IMR-90 (cell line): ENCODE measurements around the gene RPH3AL. TPM values are rescaled to one million over a fixed set of nuclear protein-coding genes. Genes with fewer than 3 reads are reported as not detected.

Source experiments
- ATAC-seq: fragments of 200-7000 bp; cut with Tn5 transposase; 2 replicates; pipeline ENCODE4 v1.9.1; 2020; ENCODE audit warnings: low read depth, mild to moderate bottlenecking, moderate library complexity
- BruUV-seq: library from RNA; stranded (reverse); fragments of 400-500 nt; replicated peaks from 2 replicates; lab custom pipeline; 2021; lab: Mats Ljungman, UMichigan
- CTCF ChIA-PET: fragments of 300-600 bp; formaldehyde crosslinking; extraction: SDS; loops from one replicate; lab custom pipeline; 2021; ENCODE audit warnings: antibody characterized with exemption; lab: Yijun Ruan, JAX
- POLR2A ChIA-PET: fragments of 300-600 bp; sonication (Branson Sonifier 250); formaldehyde crosslinking; loops from one replicate; lab custom pipeline; 2022; ENCODE audit warnings: antibody characterized with exemption; ENCODE audit not compliant: unreplicated experiment; lab: Charles Lee
- DNase-seq: peaks from one replicate; pipeline ENCODE4 v3.0.0; 2013
- H2AFZ ChIP-seq: replicated peaks from 2 replicates; pipeline ENCODE3; 2013; ENCODE audit warnings: low read length, mild to moderate bottlenecking; ENCODE audit not compliant: poor library complexity
- H2AK5ac ChIP-seq: 2 replicates; pipeline ENCODE4 v1.6.1; 2013; ENCODE audit warnings: low read depth, low read length, inconsistent platforms
- H2AK9ac ChIP-seq: replicated peaks from 2 replicates; pipeline ENCODE3; 2013; ENCODE audit warnings: mild to moderate bottlenecking, low read depth, low read length, moderate library complexity; ENCODE audit not compliant: poor library complexity
- H2BK120ac ChIP-seq: 2 replicates; pipeline ENCODE4 v1.6.1; 2013; ENCODE audit warnings: low read depth, low read length, inconsistent platforms
- H2BK15ac ChIP-seq: 3 replicates; pipeline ENCODE4 v1.6.1; 2013; ENCODE audit warnings: low read depth, low read length, inconsistent platforms
- H2BK20ac ChIP-seq: 2 replicates; pipeline ENCODE4 v1.6.1; 2013; ENCODE audit warnings: low read depth, mild to moderate bottlenecking, inconsistent platforms, low read length, moderate library complexity
- H2BK5ac ChIP-seq: 2 replicates; pipeline ENCODE4 v1.6.1; 2013; ENCODE audit warnings: mild to moderate bottlenecking, low read depth, low read length, inconsistent platforms; ENCODE audit not compliant: poor library complexity, severe bottlenecking
- H3K14ac ChIP-seq: replicated peaks from 2 replicates; pipeline ENCODE4 v1.6.1; 2013; ENCODE audit warnings: low read depth, low read length, inconsistent platforms
- H3K18ac ChIP-seq: 2 replicates; pipeline ENCODE4 v1.6.1; 2013; ENCODE audit warnings: low read depth, low read length, control low read depth
- H3K23ac ChIP-seq: 2 replicates; pipeline ENCODE4 v1.6.1; 2013; ENCODE audit warnings: low read depth, low read length, inconsistent platforms
- H3K27ac ChIP-seq: 2 replicates; pipeline ENCODE4 v1.5.1; 2013; ENCODE audit warnings: mild to moderate bottlenecking, control low read depth, low read length; ENCODE audit not compliant: insufficient read depth
- H3K27me3 ChIP-seq: 2 replicates; pipeline ENCODE4 v1.6.1; 2013; ENCODE audit warnings: low read length; ENCODE audit not compliant: control insufficient read depth, insufficient read depth
- H3K36me3 ChIP-seq: 2 replicates; pipeline ENCODE4 v1.6.1; 2013; ENCODE audit warnings: low read length, mixed read lengths; ENCODE audit not compliant: control insufficient read depth, insufficient read depth
- H3K4ac ChIP-seq: 2 replicates; pipeline ENCODE4 v1.6.1; 2013; ENCODE audit warnings: low read depth, low read length, inconsistent platforms
- H3K4me1 ChIP-seq: 2 replicates; pipeline ENCODE4 v1.6.1; 2013; ENCODE audit warnings: low read length, mixed read lengths; ENCODE audit not compliant: control insufficient read depth, insufficient read depth
- H3K4me2 ChIP-seq: 2 replicates; pipeline ENCODE4 v1.6.1; 2013; ENCODE audit warnings: low read depth, mild to moderate bottlenecking, control low read depth, low read length, moderate library complexity
- H3K4me3 ChIP-seq: 2 replicates; pipeline ENCODE4 v1.5.1; 2013; ENCODE audit warnings: low read depth, mild to moderate bottlenecking, control low read depth, low read length, moderate library complexity; ENCODE audit not compliant: insufficient read depth
- H3K56ac ChIP-seq: 2 replicates; pipeline ENCODE4 v1.6.1; 2013; ENCODE audit warnings: low read length, inconsistent platforms; ENCODE audit not compliant: insufficient read depth; ENCODE audit errors: extremely low read depth
- H3K79me1 ChIP-seq, 2 experiments: 2 replicates each; pipeline ENCODE4 v1.6.1; 2013; ENCODE audit warnings: low read length in 2 of 2, inconsistent platforms in 1 of 2, low read depth in 1 of 2
- H3K9ac ChIP-seq: 2 replicates; pipeline ENCODE4 v1.6.1; 2013; ENCODE audit warnings: low read depth, low read length, control low read depth
- H3K9me1 ChIP-seq: 2 replicates; pipeline ENCODE4 v1.6.1; 2013; ENCODE audit warnings: low read length, inconsistent platforms; ENCODE audit not compliant: insufficient read depth
- H3K9me3 ChIP-seq: 2 replicates; pipeline ENCODE4 v1.6.1; 2013; ENCODE audit warnings: low read length; ENCODE audit not compliant: control insufficient read depth, insufficient read depth
- H4K20me1 ChIP-seq: 2 replicates; pipeline ENCODE4 v1.6.1; 2013; ENCODE audit warnings: low read length, inconsistent platforms; ENCODE audit not compliant: insufficient read depth
- H4K5ac ChIP-seq: 2 replicates; pipeline ENCODE4 v1.6.1; 2013; ENCODE audit warnings: mild to moderate bottlenecking, low read depth, low read length, control low read depth
- H4K8ac ChIP-seq, 2 experiments: 2 replicates each; pipeline ENCODE4 v1.6.1; 2013; ENCODE audit warnings: low read depth in 2 of 2, low read length in 2 of 2, control low read depth in 1 of 2, inconsistent platforms in 1 of 2
- H4K91ac ChIP-seq: 2 replicates; pipeline ENCODE4 v1.6.1; 2013; ENCODE audit warnings: low read depth, low read length, inconsistent platforms; ENCODE audit not compliant: insufficient read depth
- CTCF ChIP-seq: conservative IDR thresholded peaks from 2 replicates; pipeline ENCODE4 v1.5.1; 2012; ENCODE audit warnings: mild to moderate bottlenecking, low read depth, low read length, improper control_type of control experiment
- FOS ChIP-seq: fragments of 150-350 bp; IDR thresholded peaks from 2 replicates; pipeline ENCODE4 v1.6.1; 2016; ENCODE audit warnings: low read depth, low read length
- MAFK ChIP-seq: IDR thresholded peaks from 2 replicates; pipeline ENCODE4 v1.6.1; 2012; ENCODE audit warnings: low read depth, low read length, improper control_type of control experiment
- MAZ ChIP-seq: IDR thresholded peaks from 2 replicates; pipeline ENCODE4 v1.6.1; 2012; ENCODE audit warnings: low read depth, mild to moderate bottlenecking, low read length, improper control_type of control experiment, moderate library complexity, borderline replicate concordance
- MXI1 ChIP-seq: IDR thresholded peaks from 2 replicates; pipeline ENCODE4 v1.6.1; 2012; ENCODE audit warnings: low read depth, mild to moderate bottlenecking, low read length, moderate library complexity, borderline replicate concordance
- RFX5 ChIP-seq: IDR thresholded peaks from 2 replicates; pipeline ENCODE4 v1.8.0; 2012; ENCODE audit warnings: low read depth, mild to moderate bottlenecking, low read length, moderate library complexity
- WGBS, 2 experiments: methylation state at CpG; one replicate each; pipeline versions ENCODE4 v1.1.5 to v1.1.7; 2013; ENCODE audit warnings: missing lambda C conversion rate in 2 of 2; ENCODE audit not compliant: insufficient read length in 1 of 2; ENCODE audit errors: extremely low coverage in 2 of 2; 5-methylcytosine and 5-hydroxymethylcytosine counted together
- dilution Hi-C: fragments of 300-500 bp; cut with HindIII; formaldehyde crosslinking; loops from one replicate; pipeline ENCODE4 v1.14.3; 2018; ENCODE audit warnings: low sequenced_read_pairs; ENCODE audit not compliant: unreplicated experiment
- in situ Hi-C: fragments of 300-500 bp; cut with MboI; formaldehyde crosslinking; loops from 3 replicates; pipeline ENCODE4 v1.14.3; 2019; ENCODE audit warnings: low sequenced_read_pairs, inconsistent platforms, mixed read lengths
- intact Hi-C: fragments of 100-400 bp; cut with micrococcal nuclease; formaldehyde crosslinking; loops from 2 replicates; pipeline ENCODE4 v1.10.0; 2022
- polyA plus RNA-seq, 3 experiments: library from polyadenylated mRNA; depleted of rRNA; stranded (reverse); fragments of >200 nt; gene quantifications; 2 replicates each; pipeline ENCODE4 v1.2.3, GENCODE V29; 2012; ENCODE audit warnings: low replicate concordance in 1 of 3
- total RNA-seq: library from RNA; depleted of rRNA; stranded (reverse); fragments of >200 nt; gene quantifications from 2 replicates; pipeline ENCODE4 v1.2.3, GENCODE V29; 2012

Gene RPH3AL
- total and polyA plus RNA-seq, 2 of the 4 experiments (the other 2 are of a cell fraction) = 1.8 to 2.5 TPM

DNA sequence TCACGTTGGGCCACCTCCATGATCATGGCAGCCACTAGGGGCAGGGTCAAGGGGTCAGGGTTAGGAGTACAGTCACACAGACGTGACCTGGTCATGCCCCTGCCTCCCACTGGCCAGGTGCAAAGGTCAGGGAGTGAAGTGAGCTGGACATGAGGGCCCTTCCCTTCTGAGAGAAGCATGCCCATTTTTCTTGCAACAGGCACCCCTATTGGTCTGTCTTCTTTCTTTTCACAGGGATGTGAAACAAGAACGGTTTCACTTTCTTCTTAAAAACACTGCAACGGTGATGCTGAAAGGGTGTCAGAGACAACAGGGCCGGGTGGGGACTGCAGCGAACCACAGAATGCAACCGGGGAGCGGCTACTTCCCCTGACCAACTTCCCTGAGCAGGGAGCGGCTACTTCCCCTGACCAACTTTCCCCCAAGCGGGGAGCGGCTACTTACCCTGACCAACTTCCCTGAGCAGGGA is 119.1 kb downstream of the RPH3AL start:
- H3K14ac ChIP-seq = no peak overlapping the region
- H3K4me3 ChIP-seq = no peak overlapping the region
- POLR2A ChIA-PET = no interaction called here
- H3K27ac ChIP-seq = no peak overlapping the region
- H2BK120ac ChIP-seq = no peak overlapping the region
- H4K8ac ChIP-seq = no peak overlapping the region
- no peak overlapping the region for H2AK5ac ChIP-seq
- no peak overlapping the region for H2BK15ac ChIP-seq
- CTCF ChIA-PET = no interaction called here
- no peaks in the 10 kb centered on the region for H3K79me1 ChIP-seq
- ATAC-seq (no peak), DNase-seq (no peak)
- H4K91ac ChIP-seq = no peak overlapping the region
- H3K4ac ChIP-seq = no peak overlapping the region
- H3K9me1 ChIP-seq = no peaks in the 10 kb centered on the region
- TF ChIP-seq MXI1 (no peak), RFX5 (no peak), FOS (no peak), MAFK (no peak), MAZ (no peak), CTCF (no peak)
- no peaks in the 10 kb centered on the region for H3K36me3 ChIP-seq
- no peak overlapping the region for H3K23ac ChIP-seq
- H3K4me2 ChIP-seq = no peak overlapping the region
- no peak overlapping the region for H2BK20ac ChIP-seq
- no peak overlapping the region for H4K5ac ChIP-seq
- no peak overlapping the region for H2AFZ ChIP-seq
- no peak overlapping the region for H2AK9ac ChIP-seq
- H3K18ac ChIP-seq = no peak overlapping the region
- H3K27me3 ChIP-seq = peaks cover 8% of the 10 kb centered on the region; the same call in 1 of the 2 replicates
- no TSS peak for BruUV-seq
- H3K9me3 ChIP-seq = no peaks in the 10 kb centered on the region
- in situ Hi-C loops (no loop called here), intact Hi-C loops (no loop called here), dilution Hi-C loops (no loop called here)
- H3K9ac ChIP-seq = no peak overlapping the region
- H4K20me1 ChIP-seq = no peaks in the 10 kb centered on the region
- no peak overlapping the region for H3K56ac ChIP-seq
- no peaks in the 10 kb centered on the region; the same call in 1 of the 2 replicates for H3K4me1 ChIP-seq
- H2BK5ac ChIP-seq = no peak overlapping the region
- no CpG with 5 or more reads among the region's 11 CpGs for WGBS, 2 experiments
